ENCODE results near the gene TGFBR1.

DNA sequence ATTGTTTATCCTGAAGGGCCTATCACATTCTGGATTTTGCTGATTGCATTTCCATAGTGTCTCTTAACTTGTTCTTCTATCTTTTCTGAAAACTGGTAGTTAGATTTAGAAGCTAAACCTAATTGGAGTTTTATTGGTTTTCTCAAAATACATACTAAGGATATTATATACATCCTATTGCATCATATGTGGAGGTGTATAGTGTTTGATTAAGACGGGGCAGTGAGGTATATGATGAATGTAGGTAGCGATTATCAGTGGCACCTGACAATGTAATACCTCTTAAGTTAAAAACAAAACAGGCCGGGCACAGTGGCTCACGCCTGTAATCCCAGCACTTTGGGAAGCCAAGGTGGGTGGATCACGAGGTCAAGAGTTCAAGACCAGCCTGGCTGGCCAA, 35.0 kb downstream of the TGFBR1 start:
- no peak for TF ChIP-seq POLR2A (IDR thresholded peaks at IDR 0.05)
- TF ChIP-seq, protein P1, sequence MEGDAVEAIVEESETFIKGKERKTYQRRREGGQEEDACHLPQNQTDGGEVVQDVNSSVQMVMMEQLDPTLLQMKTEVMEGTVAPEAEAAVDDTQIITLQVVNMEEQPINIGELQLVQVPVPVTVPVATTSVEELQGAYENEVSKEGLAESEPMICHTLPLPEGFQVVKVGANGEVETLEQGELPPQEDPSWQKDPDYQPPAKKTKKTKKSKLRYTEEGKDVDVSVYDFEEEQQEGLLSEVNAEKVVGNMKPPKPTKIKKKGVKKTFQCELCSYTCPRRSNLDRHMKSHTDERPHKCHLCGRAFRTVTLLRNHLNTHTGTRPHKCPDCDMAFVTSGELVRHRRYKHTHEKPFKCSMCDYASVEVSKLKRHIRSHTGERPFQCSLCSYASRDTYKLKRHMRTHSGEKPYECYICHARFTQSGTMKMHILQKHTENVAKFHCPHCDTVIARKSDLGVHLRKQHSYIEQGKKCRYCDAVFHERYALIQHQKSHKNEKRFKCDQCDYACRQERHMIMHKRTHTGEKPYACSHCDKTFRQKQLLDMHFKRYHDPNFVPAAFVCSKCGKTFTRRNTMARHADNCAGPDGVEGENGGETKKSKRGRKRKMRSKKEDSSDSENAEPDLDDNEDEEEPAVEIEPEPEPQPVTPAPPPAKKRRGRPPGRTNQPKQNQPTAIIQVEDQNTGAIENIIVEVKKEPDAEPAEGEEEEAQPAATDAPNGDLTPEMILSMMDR (IDR thresholded peaks at IDR 0.05 in 8 of 11, conservative IDR thresholded peaks at IDR 0.05 in 3 of 11), result no peak
